Esophagus muscularis mucosa (tissue), 4 donors: ENCODE measurements around the gene LMAN2L.

Source experiments
- EP300 ChIP-seq: sonication (generic); formaldehyde crosslinking; IDR thresholded peaks from one replicate; pipeline ENCODE4 v1.6.1; 2017; ENCODE audit warnings: antibody characterized with exemption
- POLR2A ChIP-seq: fragments of 450-650 bp; IDR thresholded peaks from one replicate; pipeline ENCODE4 v1.6.1; 2017; ENCODE audit warnings: antibody characterized with exemption, moderate library complexity, mild to moderate bottlenecking, low read depth
- POLR2AphosphoS5 ChIP-seq, 2 donors: sonication (generic); formaldehyde crosslinking; IDR thresholded peaks; one replicate each; pipeline ENCODE4 v1.6.1; 2017; ENCODE audit warnings: antibody characterized with exemption in 2 of 2
- TF ChIP-seq, protein P1 (sequence below), 3 experiments: fragments of 200-600 bp in 2 of 3; fragments of 450-650 bp in 1 of 3; sonication (generic) in 2 of 3; IDR thresholded peaks; one replicate each; pipeline ENCODE4 v1.5.1; 2017 to 2019; ENCODE audit warnings: antibody characterized with exemption in 3 of 3, mild to moderate bottlenecking in 2 of 3, moderate library complexity in 1 of 3

- TF ChIP-seq, protein P1, sequence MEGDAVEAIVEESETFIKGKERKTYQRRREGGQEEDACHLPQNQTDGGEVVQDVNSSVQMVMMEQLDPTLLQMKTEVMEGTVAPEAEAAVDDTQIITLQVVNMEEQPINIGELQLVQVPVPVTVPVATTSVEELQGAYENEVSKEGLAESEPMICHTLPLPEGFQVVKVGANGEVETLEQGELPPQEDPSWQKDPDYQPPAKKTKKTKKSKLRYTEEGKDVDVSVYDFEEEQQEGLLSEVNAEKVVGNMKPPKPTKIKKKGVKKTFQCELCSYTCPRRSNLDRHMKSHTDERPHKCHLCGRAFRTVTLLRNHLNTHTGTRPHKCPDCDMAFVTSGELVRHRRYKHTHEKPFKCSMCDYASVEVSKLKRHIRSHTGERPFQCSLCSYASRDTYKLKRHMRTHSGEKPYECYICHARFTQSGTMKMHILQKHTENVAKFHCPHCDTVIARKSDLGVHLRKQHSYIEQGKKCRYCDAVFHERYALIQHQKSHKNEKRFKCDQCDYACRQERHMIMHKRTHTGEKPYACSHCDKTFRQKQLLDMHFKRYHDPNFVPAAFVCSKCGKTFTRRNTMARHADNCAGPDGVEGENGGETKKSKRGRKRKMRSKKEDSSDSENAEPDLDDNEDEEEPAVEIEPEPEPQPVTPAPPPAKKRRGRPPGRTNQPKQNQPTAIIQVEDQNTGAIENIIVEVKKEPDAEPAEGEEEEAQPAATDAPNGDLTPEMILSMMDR (IDR thresholded peaks at IDR 0.05) = no peak
- TF ChIP-seq POLR2AphosphoS5 (IDR thresholded peaks at IDR 0.05) = no peak
- no peak for TF ChIP-seq POLR2A
- no peak for TF ChIP-seq EP300
Observed at GRCh38 chr2:96734880-96735583, 4.8 kb downstream of the LMAN2L start.
